NCI-H2227 treated with DMSO at 0.1 percent for 48 hours (cell line): ENCODE measurements around the gene STK10.
"Not testable (repeated sequence)": the region's sequence is repeated elsewhere in the genome, so short reads cannot be mapped to it uniquely, and the experiment has no call there.

Source experiments
- DNase-seq: peaks from one replicate; lab custom pipeline; 2025; lab: John Stamatoyannopoulos, UW

The STK10 gene

GRCh38 chr5:172052450-172053236, 135.4 kb downstream of the STK10 start:
- DNase-seq: no peak

- no peak for DNase-seq
Observed at GRCh38 chr5:172051643-172052339, 136.2 kb downstream of the STK10 start.

- no peak for DNase-seq
Observed at GRCh38 chr5:172050080-172050479, 137.9 kb downstream of the STK10 start.

- no peak for DNase-seq
Observed at GRCh38 chr5:172049226-172049796, 138.7 kb downstream of the STK10 start.

- DNase-seq: no peak
Observed at GRCh38 chr5:172048539-172049101, 139.4 kb downstream of the STK10 start.

GRCh38 chr5:172048170-172048422, 139.9 kb downstream of the STK10 start:
- no peak for DNase-seq

- no peak for DNase-seq
Observed at GRCh38 chr5:172046593-172046992, 141.4 kb downstream of the STK10 start.

GRCh38 chr5:172045315-172045632, 142.8 kb downstream of the STK10 start:
- no peak for DNase-seq

GRCh38 chr5:172044631-172045314, 143.3 kb downstream of the STK10 start:
- no peak for DNase-seq

GRCh38 chr5:172043865-172044264, 144.2 kb downstream of the STK10 start:
- no peak for DNase-seq

GRCh38 chr5:172042183-172042582, 145.8 kb downstream of the STK10 start:
- DNase-seq: no peak

- DNase-seq: no peak
Observed at GRCh38 chr5:172038167-172038566, 149.9 kb downstream of the STK10 start.

- DNase-seq: no peak
Observed at GRCh38 chr5:172035049-172035448, 153.0 kb downstream of the STK10 start.

GRCh38 chr5:172031894-172032461, 156.0 kb downstream of the STK10 start:
- DNase-seq: no peak

- no peak for DNase-seq
Observed at GRCh38 chr5:172029876-172030275, 158.1 kb downstream of the STK10 start.

GRCh38 chr5:172028167-172028566, 159.9 kb downstream of the STK10 start:
- no peak for DNase-seq

- not testable (repeated sequence) for DNase-seq
Observed at GRCh38 chr5:172020110-172020786, 167.8 kb downstream of the STK10 start.

GRCh38 chr5:172015346-172015745, 172.7 kb downstream of the STK10 start:
- no peak for DNase-seq

- no peak for DNase-seq
Observed at GRCh38 chr5:172010278-172010677, 177.7 kb downstream of the STK10 start.

GRCh38 chr5:172009536-172010270, 178.3 kb downstream of the STK10 start:
- no peak for DNase-seq

GRCh38 chr5:172008689-172009141, 179.3 kb downstream of the STK10 start:
- DNase-seq: no peak
